GM12891 (cell line): ENCODE data around the gene TRIM66.

Source experiments
- PAX5 ChIP-seq: IDR thresholded peaks from 2 replicates; pipeline ENCODE4 v1.6.1; 2011; ENCODE audit warnings: low read length, moderate library complexity, mild to moderate bottlenecking; ENCODE audit not compliant: insufficient read depth, severe bottlenecking
- POLR2AphosphoS5 ChIP-seq: IDR thresholded peaks from 2 replicates; pipeline ENCODE4 v1.6.1; 2011; ENCODE audit warnings: low read depth, low read length, control low read depth
- TAF1 ChIP-seq: IDR thresholded peaks from 2 replicates; pipeline ENCODE4 v1.6.1; 2011; ENCODE audit warnings: low read depth, low read length, control low read depth

DNA sequence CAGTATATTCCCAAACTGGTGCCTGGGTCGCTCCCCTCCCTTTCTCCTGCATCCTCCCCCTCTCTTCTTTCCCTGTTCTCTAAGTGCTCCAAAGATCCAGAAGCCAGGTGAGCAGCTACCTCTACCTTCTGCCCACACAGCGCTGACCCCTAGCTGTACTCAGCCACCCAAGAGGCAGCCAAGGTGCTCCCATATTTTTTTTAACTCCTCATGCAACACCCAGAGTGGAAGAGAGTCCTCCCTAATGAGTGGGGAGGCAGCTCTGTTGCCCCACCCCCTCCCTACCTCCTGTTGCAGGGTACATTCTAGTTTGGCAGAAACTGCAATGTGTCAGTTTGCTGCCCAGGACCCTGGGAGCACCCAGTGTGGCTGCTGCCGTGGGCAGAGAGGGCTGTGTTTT lies 40.3 kb upstream of the TRIM66 start:
- TF ChIP-seq POLR2AphosphoS5 (no peak), PAX5 (no peak), TAF1 (no peak)
